ENCODE data around the gene VAMP8.
"Not testable (repeated sequence)": the region's sequence is repeated elsewhere in the genome, so short reads cannot be mapped to it uniquely, and the experiment has no call there.

VAMP8 gene

GRCh38 chr2:85547089-85547858 is 30.1 kb upstream of the VAMP8 start:
- DNase-seq (ENCODE audit: low read depth in 3 of 3): no peak

GRCh38 chr2:85547859-85548607 is 29.4 kb upstream of the VAMP8 start:
- DNase-seq (ENCODE audit: low read depth in 3 of 3): no peak

- no peak for DNase-seq (ENCODE audit: low read depth in 3 of 3)
These were observed 28.8 kb upstream of the VAMP8 start for GRCh38 chr2:85548608-85548900.

- DNase-seq (ENCODE audit: low read depth in 3 of 3): no peak
These were observed 28.3 kb upstream of the VAMP8 start for GRCh38 chr2:85549095-85549494.

- no peak for DNase-seq (ENCODE audit: low read depth in 3 of 3)
These were observed 27.6 kb upstream of the VAMP8 start for GRCh38 chr2:85549826-85550225.

GRCh38 chr2:85550486-85550885 is 26.9 kb upstream of the VAMP8 start:
- no peak for DNase-seq (ENCODE audit: low read depth in 3 of 3)

GRCh38 chr2:85551698-85552678 is 25.4 kb upstream of the VAMP8 start:
- DNase-seq (ENCODE audit: low read depth in 3 of 3): peak; percentile 73 to 82 (median 74)

- DNase-seq (ENCODE audit: low read depth in 3 of 3): no peak
These were observed 24.2 kb upstream of the VAMP8 start for GRCh38 chr2:85553184-85553583.

GRCh38 chr2:85554980-85555612 is 22.3 kb upstream of the VAMP8 start:
- DNase-seq (ENCODE audit: low read depth in 3 of 3): no peak

- no peak for DNase-seq (ENCODE audit: low read depth in 3 of 3)
These were observed 20.3 kb upstream of the VAMP8 start for GRCh38 chr2:85557130-85557529.

- DNase-seq (ENCODE audit: low read depth in 3 of 3): no peak
These were observed 19.2 kb upstream of the VAMP8 start for GRCh38 chr2:85558160-85558559.

GRCh38 chr2:85560403-85560726 is 17.0 kb upstream of the VAMP8 start:
- not testable (repeated sequence) for DNase-seq (ENCODE audit: low read depth in 3 of 3)

GRCh38 chr2:85560812-85561279 is 16.5 kb upstream of the VAMP8 start:
- DNase-seq (ENCODE audit: low read depth in 3 of 3): no peak

GRCh38 chr2:85561280-85562212 is 15.8 kb upstream of the VAMP8 start, which contains the start of gene GGCX:
Gene GGCX, minus strand, starts transcription at chr2:85561493. Its CDS starts 65 bp downstream, at chr2:85561428.
- DNase-seq (ENCODE audit: low read depth in 3 of 3): peak; percentile 89 to 92 (median 90)

GRCh38 chr2:85564144-85564563 is 13.2 kb upstream of the VAMP8 start:
- no peak for DNase-seq (ENCODE audit: low read depth in 3 of 3)

- no peak for DNase-seq (ENCODE audit: low read depth in 3 of 3)
These were observed 11.1 kb upstream of the VAMP8 start for GRCh38 chr2:85566265-85566664.

GRCh38 chr2:85575739-85576138 is 1.6 kb upstream of the VAMP8 start:
- DNase-seq (ENCODE audit: low read depth in 3 of 3): no peak

GRCh38 chr2:85577063-85577385 is 362 bp upstream of the VAMP8 start:
- DNase-seq (ENCODE audit: low read depth in 3 of 3): no peak

- no peak for DNase-seq (ENCODE audit: low read depth in 3 of 3)
These were observed 1.1 kb downstream of the VAMP8 start for GRCh38 chr2:85578243-85579180.

All from stimulated activated CD4-positive, alpha-beta T cell treated with anti-CD3 and anti-CD28 coated beads, TNF-alpha, amount 100 ng/mL, for 48 hours (primary cell).